ENCODE data around the gene SMYD1.

Gene SMYD1

DNA sequence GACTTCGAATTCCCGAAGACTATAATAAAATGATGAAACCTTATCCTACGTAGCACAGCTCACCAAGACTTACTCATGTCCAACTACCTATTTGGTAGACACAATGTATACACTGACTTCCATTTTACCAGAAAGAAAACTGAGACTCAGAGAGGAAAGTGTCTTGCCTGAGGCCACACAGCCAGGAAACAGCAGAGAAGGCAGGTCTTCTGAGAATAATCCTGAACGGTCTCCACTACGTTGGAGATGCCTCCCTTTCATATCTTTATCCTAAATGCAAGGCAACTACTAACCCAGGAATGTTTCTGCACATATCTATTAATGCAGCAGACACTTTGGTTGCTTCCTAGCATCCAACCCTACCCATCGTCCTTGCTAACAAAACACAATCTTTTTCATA, 72.2 kb downstream of the SMYD1 start:
- peaks cover under 1% of the 10 kb centered on the region for H3K4me1 ChIP-seq (ENCODE audit: control insufficient read depth, insufficient read depth, low read length)
- no peak overlapping the region for H3K9ac ChIP-seq (ENCODE audit: low read length)
- H3K36me3 ChIP-seq (ENCODE audit: control insufficient read depth, insufficient read depth, low read length), result no peaks in the 10 kb centered on the region
- H3K4me3 ChIP-seq (ENCODE audit: low read length), result no peak overlapping the region
- peaks cover 5% of the 10 kb centered on the region for H3K27me3 ChIP-seq (ENCODE audit: control insufficient read depth, insufficient read depth, low read length)
- no peaks in the 10 kb centered on the region for H3K9me3 ChIP-seq (ENCODE audit: control insufficient read depth, low read length)

DNA sequence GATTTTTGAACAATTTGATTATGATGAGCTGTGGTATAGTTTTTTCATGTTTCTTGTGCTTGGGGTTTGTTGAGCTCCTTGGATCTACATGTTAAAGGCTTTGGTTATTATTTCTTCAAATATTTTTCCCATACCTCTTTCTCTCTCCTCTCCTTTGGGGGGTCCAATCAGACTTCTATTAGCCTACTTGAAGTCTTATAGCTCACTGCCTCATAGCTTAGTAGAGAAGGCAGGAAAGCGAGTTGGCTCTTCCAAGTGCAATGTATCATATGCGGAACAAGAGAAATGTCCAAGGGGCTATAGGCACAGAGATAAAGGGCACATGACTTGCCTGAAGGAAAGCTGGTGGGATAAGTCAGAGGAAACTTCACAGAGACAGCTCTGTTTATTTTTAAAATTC, 74.3 kb downstream of the SMYD1 start:
- Histone ChIP-seq H3K4me1 (ENCODE audit: control insufficient read depth, insufficient read depth, low read length) (peaks cover 5% of the 10 kb centered on the region), H3K9ac (ENCODE audit: low read length) (no peak overlapping the region), H3K4me3 (ENCODE audit: low read length) (no peak overlapping the region), H3K9me3 (ENCODE audit: control insufficient read depth, low read length) (no peaks in the 10 kb centered on the region), H3K27me3 (ENCODE audit: control insufficient read depth, insufficient read depth, low read length) (no peaks in the 10 kb centered on the region), H3K36me3 (ENCODE audit: control insufficient read depth, insufficient read depth, low read length) (no peaks in the 10 kb centered on the region)

DNA sequence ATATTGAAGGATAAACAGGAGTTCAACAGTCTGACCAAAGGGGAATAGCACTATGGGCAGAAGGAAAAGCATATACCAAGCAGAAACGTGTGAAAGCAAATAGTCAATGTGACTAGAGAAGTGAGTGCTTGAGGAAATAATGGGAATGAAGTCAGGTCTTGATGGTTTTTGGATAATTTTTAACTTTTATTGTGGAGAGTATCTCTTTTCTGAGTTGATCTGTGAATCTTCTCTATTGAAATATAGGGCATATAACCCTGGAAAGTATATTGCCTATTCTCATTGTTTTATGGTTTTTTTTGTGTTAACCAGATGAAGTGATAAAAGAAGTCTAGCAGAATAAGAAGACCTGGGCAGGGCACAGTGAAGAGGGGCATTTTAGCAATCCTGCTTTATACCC, 76.6 kb downstream of the SMYD1 start:
- Histone ChIP-seq H3K4me3 (ENCODE audit: low read length) (no peak overlapping the region), H3K4me1 (ENCODE audit: control insufficient read depth, insufficient read depth, low read length) (peaks cover 5% of the 10 kb centered on the region), H3K9me3 (ENCODE audit: control insufficient read depth, low read length) (no peaks in the 10 kb centered on the region)

DNA sequence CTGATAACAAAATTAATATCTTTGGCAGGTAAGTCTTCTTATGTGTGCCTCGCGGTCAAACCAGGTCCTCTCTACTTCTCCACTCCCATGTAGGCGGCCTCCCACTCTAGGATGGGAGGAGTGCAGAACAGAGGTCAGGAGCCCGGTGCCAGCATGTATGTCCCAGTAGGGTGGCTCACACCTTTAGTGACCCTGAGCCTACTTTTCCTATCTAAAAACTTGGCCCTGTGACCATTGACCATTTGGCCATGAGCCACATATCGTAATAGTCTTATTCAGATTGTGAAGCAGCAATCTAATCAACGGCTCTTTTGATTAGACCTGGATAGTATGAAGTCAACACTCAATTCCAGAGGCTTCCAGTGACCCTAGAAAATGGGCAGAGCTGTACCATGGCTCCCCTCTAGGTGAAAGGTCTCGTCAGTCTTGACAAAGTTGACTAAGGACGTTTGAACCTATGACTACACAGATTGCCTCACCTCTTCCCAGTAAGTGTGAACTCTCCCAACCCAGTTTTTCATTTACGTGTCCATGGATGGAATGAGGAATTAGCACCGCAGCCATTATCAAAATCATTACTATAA, 77.4 kb downstream of the SMYD1 start:
- no peaks in the 10 kb centered on the region for H3K36me3 ChIP-seq (ENCODE audit: control insufficient read depth, insufficient read depth, low read length)
- H3K4me3 ChIP-seq (ENCODE audit: low read length), result no peak overlapping the region
- no peaks in the 10 kb centered on the region for H3K27me3 ChIP-seq (ENCODE audit: control insufficient read depth, insufficient read depth, low read length)
- H3K4me1 ChIP-seq (ENCODE audit: control insufficient read depth, insufficient read depth, low read length), result peaks cover 5% of the 10 kb centered on the region
- H3K9ac ChIP-seq (ENCODE audit: low read length), result no peak overlapping the region
- H3K9me3 ChIP-seq (ENCODE audit: control insufficient read depth, low read length), result no peaks in the 10 kb centered on the region

More for the DNA sequence above, 76.6 kb downstream of the SMYD1 start:
- Histone ChIP-seq H3K27me3 (ENCODE audit: control insufficient read depth, insufficient read depth, low read length) (no peaks in the 10 kb centered on the region), H3K36me3 (ENCODE audit: control insufficient read depth, insufficient read depth, low read length) (no peaks in the 10 kb centered on the region), H3K9ac (ENCODE audit: low read length) (no peak overlapping the region)

DNA sequence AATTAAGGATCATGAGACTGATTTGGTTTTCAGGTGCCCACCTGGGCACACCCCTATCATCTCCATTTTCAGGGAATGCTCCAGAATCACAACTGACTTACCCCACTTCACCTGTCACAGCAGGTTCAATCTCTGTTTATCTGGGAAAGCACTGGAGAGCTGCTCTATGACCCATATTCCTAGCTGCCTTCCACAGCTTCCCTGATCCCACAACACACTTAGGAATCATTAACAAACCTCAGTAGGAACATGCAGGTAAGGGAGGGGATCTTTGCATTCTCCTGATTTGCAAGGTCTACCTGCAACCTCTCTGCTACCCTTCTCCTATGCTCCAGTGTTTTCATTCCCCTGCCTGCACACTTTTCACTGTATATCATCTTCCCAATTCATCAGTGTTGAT, 79.0 kb downstream of the SMYD1 start:
- no peak overlapping the region for H3K9ac ChIP-seq (ENCODE audit: low read length)
- no peak overlapping the region for H3K4me3 ChIP-seq (ENCODE audit: low read length)
- no peaks in the 10 kb centered on the region for H3K27me3 ChIP-seq (ENCODE audit: control insufficient read depth, insufficient read depth, low read length)
- no peaks in the 10 kb centered on the region for H3K9me3 ChIP-seq (ENCODE audit: control insufficient read depth, low read length)
- H3K36me3 ChIP-seq (ENCODE audit: control insufficient read depth, insufficient read depth, low read length), result no peaks in the 10 kb centered on the region
- peaks cover 5% of the 10 kb centered on the region for H3K4me1 ChIP-seq (ENCODE audit: control insufficient read depth, insufficient read depth, low read length)

DNA sequence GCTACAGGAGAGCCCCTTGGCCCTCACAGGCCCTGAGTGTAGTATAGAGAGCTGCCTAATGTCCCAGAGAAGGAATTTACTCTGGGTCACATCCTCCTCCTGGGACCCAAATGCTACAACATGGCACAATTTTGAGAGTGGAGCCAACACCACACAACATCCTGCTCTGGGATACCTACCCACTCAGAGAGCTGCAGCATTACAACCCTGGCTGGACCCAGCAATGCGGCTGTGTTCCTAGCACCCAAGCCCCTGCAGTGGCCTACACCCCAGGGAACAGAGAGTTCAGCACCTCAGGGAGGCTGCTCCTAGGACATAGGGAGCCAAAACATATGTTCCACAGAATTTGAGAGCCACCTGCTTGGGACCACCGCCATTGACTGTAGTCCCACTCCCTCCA, 79.5 kb downstream of the SMYD1 start:
- Histone ChIP-seq H3K9me3 (ENCODE audit: control insufficient read depth, low read length) (no peaks in the 10 kb centered on the region), H3K4me3 (ENCODE audit: low read length) (no peak overlapping the region), H3K36me3 (ENCODE audit: control insufficient read depth, insufficient read depth, low read length) (no peaks in the 10 kb centered on the region), H3K4me1 (ENCODE audit: control insufficient read depth, insufficient read depth, low read length) (peaks cover 5% of the 10 kb centered on the region), H3K9ac (ENCODE audit: low read length) (no peak overlapping the region), H3K27me3 (ENCODE audit: control insufficient read depth, insufficient read depth, low read length) (no peaks in the 10 kb centered on the region)

DNA sequence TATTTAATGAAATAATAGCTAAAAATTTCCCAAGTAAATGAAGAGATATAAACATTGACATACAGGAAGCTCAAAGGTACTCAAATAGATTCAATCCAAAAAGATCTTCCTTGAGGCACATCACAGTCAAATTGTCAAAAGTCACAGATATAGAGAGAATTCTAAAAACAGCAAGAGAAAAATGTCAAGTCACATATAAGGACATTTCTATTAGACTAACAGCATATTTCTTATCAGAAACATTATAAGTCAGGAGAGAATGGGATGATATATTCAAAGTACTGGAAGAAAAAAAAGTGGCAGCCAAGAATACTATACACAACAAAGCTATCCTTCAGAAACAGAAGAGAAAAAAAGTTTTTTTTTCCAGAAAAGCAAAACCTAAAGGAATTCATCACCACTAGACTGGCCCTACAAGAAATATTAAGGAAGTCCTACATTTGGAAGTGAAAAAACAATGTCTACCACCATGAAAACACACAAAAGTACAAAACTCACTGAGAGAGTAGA, 81.4 kb downstream of the SMYD1 start:
- no peak overlapping the region for H3K4me3 ChIP-seq (ENCODE audit: low read length)
- H3K9ac ChIP-seq (ENCODE audit: low read length), result no peak overlapping the region
- H3K4me1 ChIP-seq (ENCODE audit: control insufficient read depth, insufficient read depth, low read length), result peaks cover 5% of the 10 kb centered on the region
- H3K27me3 ChIP-seq (ENCODE audit: control insufficient read depth, insufficient read depth, low read length), result no peaks in the 10 kb centered on the region
- H3K9me3 ChIP-seq (ENCODE audit: control insufficient read depth, low read length), result no peaks in the 10 kb centered on the region
- H3K36me3 ChIP-seq (ENCODE audit: control insufficient read depth, insufficient read depth, low read length), result no peaks in the 10 kb centered on the region

DNA sequence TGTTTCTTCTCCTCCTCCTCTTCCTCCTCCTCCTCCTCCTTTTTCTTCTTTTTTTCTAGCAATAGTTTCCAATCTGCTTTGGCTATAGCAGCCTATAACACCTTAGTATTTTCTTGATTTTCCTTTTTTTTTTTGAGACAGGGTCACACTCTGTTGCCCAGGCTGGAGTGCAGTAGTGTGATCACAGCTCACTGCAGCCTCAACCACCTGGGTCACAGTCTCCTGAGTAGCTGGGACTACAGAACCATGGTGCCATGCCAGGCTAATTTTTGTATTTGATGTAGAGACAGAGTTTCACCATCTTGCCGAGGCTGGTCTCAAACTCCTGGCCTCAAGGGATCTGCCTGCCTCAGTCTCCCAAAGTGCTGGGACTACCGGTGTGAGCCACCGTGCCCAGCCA, 91.9 kb downstream of the SMYD1 start:
- Histone ChIP-seq H3K9ac (ENCODE audit: low read length) (no peak overlapping the region), H3K9me3 (ENCODE audit: control insufficient read depth, low read length) (no peaks in the 10 kb centered on the region), H3K36me3 (ENCODE audit: control insufficient read depth, insufficient read depth, low read length) (no peaks in the 10 kb centered on the region), H3K4me3 (ENCODE audit: low read length) (no peak overlapping the region), H3K4me1 (ENCODE audit: control insufficient read depth, insufficient read depth, low read length) (no peaks in the 10 kb centered on the region), H3K27me3 (ENCODE audit: control insufficient read depth, insufficient read depth, low read length) (no peaks in the 10 kb centered on the region)

DNA sequence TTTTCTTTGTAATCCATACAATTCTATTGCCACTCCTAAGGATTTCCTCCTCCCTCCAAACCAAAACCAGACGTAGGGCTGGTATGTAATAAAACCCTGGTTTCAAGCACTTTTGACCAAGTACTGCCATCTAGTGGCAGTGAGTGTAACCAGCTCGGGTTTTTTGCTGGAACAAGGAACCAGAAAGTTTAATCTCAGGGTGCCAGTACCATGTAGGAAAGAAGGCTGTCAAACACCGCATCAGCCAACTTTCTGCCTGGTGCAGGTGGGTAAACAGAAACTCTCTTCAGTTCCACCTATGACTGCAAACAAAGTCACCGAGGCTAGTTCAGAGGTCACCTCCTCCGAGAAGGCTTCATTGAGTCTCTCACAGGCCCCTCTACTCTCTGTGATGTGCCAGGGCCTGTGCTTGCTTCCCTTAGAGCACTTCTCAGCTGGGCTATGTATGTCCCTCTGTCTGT, 92.4 kb downstream of the SMYD1 start:
- Histone ChIP-seq H3K4me3 (ENCODE audit: low read length) (no peak overlapping the region), H3K27me3 (ENCODE audit: control insufficient read depth, insufficient read depth, low read length) (no peaks in the 10 kb centered on the region), H3K9me3 (ENCODE audit: control insufficient read depth, low read length) (no peaks in the 10 kb centered on the region), H3K36me3 (ENCODE audit: control insufficient read depth, insufficient read depth, low read length) (no peaks in the 10 kb centered on the region), H3K4me1 (ENCODE audit: control insufficient read depth, insufficient read depth, low read length) (no peaks in the 10 kb centered on the region), H3K9ac (ENCODE audit: low read length) (no peak overlapping the region)

DNA sequence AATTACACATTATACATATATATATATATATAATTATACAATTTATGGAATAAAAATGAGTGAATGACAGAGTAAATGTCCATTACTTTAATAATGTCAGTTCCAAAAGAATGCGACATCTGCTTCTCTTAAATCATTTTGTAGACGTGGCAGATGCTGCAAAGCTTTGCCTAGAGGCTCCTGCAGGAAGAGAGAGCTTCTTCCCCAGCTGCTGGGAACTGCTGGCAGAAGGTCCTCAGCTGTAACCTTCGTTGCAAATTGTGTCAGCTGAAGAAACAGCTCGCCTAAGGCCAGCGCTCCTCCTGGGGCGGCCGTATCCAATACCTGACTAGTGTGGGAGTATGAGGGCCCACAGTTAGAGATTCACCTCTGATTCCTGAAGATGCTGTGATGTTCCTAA, 92.9 kb downstream of the SMYD1 start:
- Histone ChIP-seq H3K4me3 (ENCODE audit: low read length) (no peak overlapping the region), H3K9me3 (ENCODE audit: control insufficient read depth, low read length) (no peaks in the 10 kb centered on the region), H3K4me1 (ENCODE audit: control insufficient read depth, insufficient read depth, low read length) (no peaks in the 10 kb centered on the region), H3K27me3 (ENCODE audit: control insufficient read depth, insufficient read depth, low read length) (no peaks in the 10 kb centered on the region), H3K9ac (ENCODE audit: low read length) (no peak overlapping the region), H3K36me3 (ENCODE audit: control insufficient read depth, insufficient read depth, low read length) (no peaks in the 10 kb centered on the region)

DNA sequence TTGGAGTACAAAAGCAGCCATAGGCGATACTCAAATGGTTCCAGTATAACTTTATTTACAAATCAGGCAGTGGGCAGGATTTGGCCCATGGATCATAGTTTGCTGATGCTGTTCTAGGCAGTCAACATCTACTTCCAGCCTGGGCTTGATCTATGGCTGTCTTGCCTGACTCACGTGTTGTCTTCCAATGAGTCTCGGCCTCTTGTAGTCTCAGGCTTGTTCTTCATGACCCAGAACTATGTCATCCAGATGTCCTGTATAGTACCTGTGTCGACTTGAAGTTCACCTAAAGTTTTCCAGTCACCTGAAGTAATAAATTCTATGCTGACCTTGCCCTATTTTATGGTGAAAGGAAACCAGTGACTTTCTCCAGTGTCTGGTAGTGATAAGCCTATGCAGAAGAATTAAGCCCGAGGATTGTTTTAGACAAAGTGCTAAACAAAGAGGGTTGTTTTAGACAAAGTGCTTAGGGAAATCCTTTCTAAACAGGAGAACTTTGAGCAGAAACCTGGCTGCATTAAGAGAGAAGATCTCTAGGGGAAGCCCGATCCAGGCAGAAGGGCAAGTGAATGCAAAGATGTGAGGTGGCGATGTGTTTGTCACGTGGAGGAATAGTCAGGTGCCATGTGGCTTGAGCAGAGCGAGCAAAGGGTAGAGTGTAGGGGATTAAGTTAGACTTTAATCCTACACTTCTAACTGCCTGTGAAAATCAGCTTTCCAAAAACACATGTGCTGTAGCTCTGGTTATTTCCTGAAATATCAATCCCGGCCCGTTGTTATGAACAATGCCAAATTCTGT, 94.0 kb downstream of the SMYD1 start:
- H3K27me3 ChIP-seq (ENCODE audit: control insufficient read depth, insufficient read depth, low read length), result no peaks in the 10 kb centered on the region
- H3K9ac ChIP-seq (ENCODE audit: low read length), result no peak overlapping the region
- H3K9me3 ChIP-seq (ENCODE audit: control insufficient read depth, low read length), result no peaks in the 10 kb centered on the region
- no peaks in the 10 kb centered on the region for H3K36me3 ChIP-seq (ENCODE audit: control insufficient read depth, insufficient read depth, low read length)
- H3K4me1 ChIP-seq (ENCODE audit: control insufficient read depth, insufficient read depth, low read length), result no peaks in the 10 kb centered on the region
- no peak overlapping the region for H3K4me3 ChIP-seq (ENCODE audit: low read length)
